IPS DF 19.7 (cell line): ENCODE results near the gene THADA.

Experiments
- DNase-seq: peaks from one replicate; pipeline ENCODE4 v3.0.0-alpha.2; 2013; ENCODE audit warnings: low read depth, low spot score

The THADA gene

GRCh38 chr2:43210467-43211303 is 385.2 kb downstream of the THADA start:
- DNase-seq, result no peak

- no peak for DNase-seq
These were observed 385.7 kb downstream of the THADA start for GRCh38 chr2:43210125-43210466.

GRCh38 chr2:43209204-43209717 is 386.6 kb downstream of the THADA start:
- no peak for DNase-seq

GRCh38 chr2:43207553-43208300 is 388.1 kb downstream of the THADA start:
- no peak for DNase-seq

- no peak for DNase-seq
These were observed 389.2 kb downstream of the THADA start for GRCh38 chr2:43206602-43207001.

GRCh38 chr2:43203373-43203772 is 392.5 kb downstream of the THADA start:
- DNase-seq, result no peak

GRCh38 chr2:43202289-43202688 is 393.5 kb downstream of the THADA start:
- DNase-seq, result no peak

GRCh38 chr2:43201497-43201896 is 394.3 kb downstream of the THADA start:
- DNase-seq, result no peak

- DNase-seq, result no peak
These were observed 394.8 kb downstream of the THADA start for GRCh38 chr2:43201016-43201415.

GRCh38 chr2:43199492-43200488 is 396.0 kb downstream of the THADA start:
- no peak for DNase-seq

- DNase-seq, result no peak
These were observed 397.6 kb downstream of the THADA start for GRCh38 chr2:43198263-43198662.

GRCh38 chr2:43197588-43197896 is 398.3 kb downstream of the THADA start:
- DNase-seq, result no peak

GRCh38 chr2:43196768-43197587 is 398.9 kb downstream of the THADA start:
- no peak for DNase-seq

GRCh38 chr2:43194121-43194869 is 401.5 kb downstream of the THADA start:
- DNase-seq, result no peak

- no peak for DNase-seq
These were observed 402.2 kb downstream of the THADA start for GRCh38 chr2:43193652-43194120.

GRCh38 chr2:43192744-43193651 is 402.8 kb downstream of the THADA start:
- no peak for DNase-seq

- no peak for DNase-seq
These were observed 403.8 kb downstream of the THADA start for GRCh38 chr2:43191947-43192516.

- no peak for DNase-seq
These were observed 405.4 kb downstream of the THADA start for GRCh38 chr2:43190311-43191052.
